GM19468 (cell line): ENCODE results near the gene ADH5.
"Not testable (repeated sequence)": the region's sequence is repeated elsewhere in the genome, so short reads cannot be mapped to it uniquely, and the experiment has no call there.

Experiments used
- ATAC-seq: cut with Tn5 transposase; IDR thresholded peaks from one replicate; pipeline ENCODE4 v1.9.1; 2021; ENCODE audit warnings: mild to moderate bottlenecking, moderate library complexity, moderate number of reproducible peaks; ENCODE audit not compliant: unreplicated experiment; ENCODE audit errors: extremely low read depth

Gene ADH5

DNA sequence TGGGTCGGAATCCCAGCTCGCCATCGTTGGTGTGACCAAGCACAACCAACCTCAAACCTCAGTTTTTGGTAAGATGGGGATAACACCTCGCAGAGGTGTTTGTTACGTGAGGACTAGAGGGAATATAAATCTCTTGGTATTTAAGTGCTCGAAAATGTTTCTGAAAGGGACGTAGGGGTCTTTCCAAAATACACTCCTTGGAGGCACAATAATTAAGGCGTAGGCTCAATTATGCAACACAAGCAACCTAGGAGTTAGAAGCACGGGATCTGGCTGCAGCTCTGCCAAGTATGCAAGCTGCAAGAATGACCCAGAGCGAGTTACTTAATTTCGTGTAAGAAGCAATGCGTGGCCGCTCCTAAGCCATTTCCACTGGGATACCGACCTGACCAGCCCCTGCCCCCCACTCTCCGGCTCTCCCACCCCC, 552 bp downstream of the ADH5 start:
- no peak for ATAC-seq

DNA sequence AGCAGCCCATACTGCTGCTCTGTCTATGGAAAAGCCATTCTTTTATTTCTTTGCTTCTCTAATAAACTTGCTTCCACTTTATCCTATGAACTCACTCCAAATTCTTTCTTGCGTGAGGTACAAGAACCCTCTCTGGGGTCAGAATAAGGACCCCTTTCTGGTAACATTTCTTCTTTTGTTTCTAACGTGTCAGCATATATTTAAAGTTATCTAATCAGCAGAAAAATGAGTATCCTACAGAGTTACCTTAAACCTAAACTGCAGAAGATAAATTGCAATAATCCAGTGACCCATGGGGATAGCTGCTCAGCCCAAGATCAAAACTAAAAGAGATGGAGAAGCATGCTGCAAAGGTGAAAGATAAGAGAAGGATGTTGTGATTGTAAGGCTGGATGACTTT, 4.0 kb downstream of the ADH5 start:
- ATAC-seq: no peak

DNA sequence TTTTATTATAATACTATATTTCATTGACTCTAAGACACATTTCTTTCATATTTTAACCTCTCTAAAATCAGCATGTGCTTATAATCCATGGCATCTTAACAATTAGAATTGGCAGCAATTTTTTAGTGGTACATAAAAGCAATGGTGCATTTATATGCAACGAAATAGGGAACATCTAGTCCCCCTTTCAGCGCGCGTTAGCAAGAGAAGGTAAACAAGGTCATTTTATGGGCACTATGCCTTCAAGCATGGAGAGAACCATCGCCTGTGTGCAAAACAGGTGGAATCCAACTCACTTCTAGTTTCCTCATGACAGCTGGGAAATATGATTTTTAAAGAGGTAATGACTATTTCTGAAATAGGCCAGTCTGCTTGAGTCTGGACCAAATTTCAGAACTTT, 6.4 kb downstream of the ADH5 start:
- ATAC-seq: no peak

DNA sequence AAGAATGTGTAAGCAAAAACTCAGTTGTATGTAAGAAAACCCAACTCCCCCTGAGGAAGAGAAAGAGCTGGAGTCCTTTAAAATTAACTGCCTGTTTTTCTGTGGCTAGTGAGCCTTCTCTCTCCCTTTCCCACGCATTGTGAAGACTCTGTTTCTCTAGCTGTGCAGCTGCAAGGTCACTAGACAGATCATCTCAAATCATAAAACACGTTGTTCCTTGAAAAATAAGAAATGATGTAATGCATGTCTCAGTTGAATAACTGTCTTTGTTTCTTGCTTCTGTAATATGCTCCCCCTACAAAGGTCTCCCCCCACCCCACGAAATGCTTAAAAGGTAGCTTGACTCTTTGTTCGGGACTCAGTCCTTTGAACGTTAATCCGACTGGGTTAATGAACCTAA, 7.7 kb downstream of the ADH5 start:
- ATAC-seq: not testable (repeated sequence)

DNA sequence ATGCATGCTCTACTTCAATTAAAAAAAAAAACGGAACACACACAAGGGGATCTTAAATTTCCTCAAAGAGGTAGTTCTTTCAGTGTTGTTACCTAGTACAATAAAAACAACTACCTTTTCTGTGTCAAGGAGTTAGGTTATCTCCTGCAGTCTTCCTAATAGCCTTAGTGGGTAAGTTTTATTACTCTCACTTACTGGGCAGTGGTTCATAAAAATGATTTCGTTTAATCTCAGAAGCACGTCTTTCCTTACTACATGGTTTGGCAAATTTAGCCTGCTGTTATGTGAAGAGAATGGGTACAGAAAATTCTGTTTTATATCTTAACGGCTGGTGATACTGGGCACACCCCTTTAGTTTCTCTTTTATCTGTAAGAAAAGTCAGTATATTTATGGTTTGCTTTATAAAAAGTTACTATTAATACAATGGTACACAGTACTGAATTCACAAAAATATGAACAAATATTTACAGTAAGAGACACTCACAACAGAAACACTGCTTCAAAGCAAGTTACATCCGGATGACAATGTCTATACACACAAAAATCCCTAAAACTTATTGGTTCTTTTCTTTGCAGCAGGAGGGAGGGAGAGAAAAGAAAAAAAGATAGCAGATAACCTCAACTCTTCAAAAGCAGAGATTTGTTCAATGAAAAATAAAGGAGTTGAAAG, 8.8 kb downstream of the ADH5 start:
- no peak for ATAC-seq

DNA sequence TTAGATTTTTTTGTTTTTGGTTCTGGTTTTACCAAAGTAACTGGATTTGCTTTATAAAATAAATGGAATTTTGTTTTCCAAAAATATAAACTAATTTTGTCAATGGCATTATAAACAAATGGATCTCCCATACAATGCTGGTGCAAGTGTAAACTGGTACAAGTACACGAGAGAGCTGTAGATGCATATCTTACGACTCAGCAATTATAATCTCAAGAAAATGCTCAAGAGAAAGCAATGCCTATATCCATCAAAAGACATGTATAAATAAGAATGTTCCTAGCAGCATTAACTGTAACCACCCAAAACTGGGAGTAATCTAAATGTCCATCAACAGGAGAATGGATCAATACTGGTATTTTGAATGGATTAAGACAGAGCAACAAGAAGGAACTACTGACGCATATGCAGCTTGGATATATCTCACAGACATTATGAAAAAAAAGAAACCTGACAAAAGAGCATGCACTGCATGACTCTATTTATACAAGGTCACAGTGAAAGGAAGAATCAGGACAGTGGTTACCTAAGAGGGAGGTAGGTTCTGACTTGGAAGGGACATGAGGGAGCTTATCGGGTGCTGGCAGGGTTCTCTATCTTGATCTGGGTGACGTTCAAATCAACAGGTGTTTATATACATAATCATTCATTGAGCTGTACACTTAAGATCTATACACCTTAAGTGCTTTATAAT, 9.5 kb downstream of the ADH5 start:
- ATAC-seq: no peak

DNA sequence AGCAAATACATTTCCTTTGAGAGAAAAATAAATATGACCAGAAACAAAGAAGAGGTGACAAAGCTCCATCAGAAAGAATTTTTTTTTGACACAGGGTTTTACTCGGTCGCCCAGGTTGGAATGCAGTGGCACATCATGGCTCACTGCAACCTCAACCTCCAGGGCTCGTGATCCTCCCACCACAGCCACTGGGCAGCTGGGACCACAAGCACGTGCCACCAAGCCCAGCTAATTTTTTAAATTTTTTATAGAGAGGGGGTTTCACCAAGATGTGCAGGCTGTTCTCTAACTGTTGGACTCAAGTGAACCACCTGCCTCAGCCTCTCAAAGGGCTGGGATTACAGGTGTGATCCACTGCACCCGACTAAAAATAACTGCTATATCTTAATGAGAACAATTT, 10.3 kb downstream of the ADH5 start:
- ATAC-seq: no peak

DNA sequence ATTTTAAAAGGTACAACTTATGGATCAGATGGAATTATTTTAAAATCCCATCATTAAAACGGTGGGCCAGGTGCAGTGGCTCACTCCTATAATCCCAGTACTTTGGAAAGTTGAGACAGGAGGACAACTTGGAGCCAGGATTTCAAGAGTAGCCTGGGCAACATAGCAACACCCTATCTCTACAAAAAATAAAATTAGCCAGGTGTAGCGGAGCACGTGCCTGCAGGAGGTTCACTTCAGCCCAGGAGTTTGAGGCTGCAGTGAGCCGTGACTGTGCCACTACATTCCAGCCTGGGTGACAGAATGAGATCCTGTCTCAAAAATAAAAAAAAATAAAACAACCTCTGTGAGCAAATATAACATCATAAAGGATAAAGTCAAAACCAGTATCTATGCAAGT, 11.4 kb downstream of the ADH5 start:
- no peak for ATAC-seq

DNA sequence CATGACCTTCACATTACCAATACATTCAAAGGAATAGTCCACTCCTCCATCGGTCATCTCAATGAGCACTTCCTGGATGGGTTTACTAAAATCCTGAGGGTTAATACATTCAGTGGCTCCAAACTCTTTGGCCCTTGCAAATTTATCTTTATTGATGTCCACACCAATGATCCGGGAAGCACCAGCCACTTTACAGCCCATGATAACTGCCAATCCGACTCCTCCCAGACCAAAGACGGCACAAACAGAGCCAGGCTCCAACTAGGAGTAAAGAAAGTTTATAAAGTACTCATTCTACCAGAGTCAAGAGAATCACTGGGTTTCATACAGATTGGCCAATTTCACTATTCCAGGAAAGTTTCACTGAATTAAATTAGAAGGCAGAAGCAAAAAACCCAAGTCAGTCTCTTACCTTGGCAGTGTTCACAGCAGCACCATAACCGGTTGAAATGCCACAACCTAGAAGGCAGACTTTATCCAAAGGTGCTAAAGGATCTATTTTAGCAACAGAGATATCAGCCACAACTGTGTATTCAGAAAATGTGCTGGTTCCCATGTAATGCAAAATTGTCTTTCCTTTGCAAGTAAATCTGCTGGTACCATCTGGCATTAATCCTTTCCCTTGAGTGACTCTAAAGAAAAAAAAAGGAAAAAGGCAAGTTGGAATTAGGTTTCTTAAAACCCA, 12.2 kb downstream of the ADH5 start:
- ATAC-seq: no peak

DNA sequence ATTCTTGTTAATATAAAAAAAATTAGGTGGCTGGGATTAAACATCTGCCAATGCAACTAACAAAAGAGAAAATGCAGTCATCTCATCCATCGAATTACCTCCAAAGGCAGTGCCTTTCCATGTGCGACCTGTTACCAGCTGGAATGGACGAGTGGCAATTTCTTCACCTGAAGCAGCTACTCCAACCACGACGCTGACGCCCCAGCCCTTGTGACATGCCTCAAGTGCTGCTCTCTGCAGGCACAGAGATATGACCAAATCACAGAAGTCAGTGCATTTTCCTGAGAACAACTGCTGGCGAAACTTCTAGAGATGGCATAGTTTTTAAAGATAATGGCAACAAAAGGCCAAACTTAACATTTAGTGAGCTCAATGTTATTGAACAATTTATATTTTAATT, 13.8 kb downstream of the ADH5 start:
- ATAC-seq: no peak

DNA sequence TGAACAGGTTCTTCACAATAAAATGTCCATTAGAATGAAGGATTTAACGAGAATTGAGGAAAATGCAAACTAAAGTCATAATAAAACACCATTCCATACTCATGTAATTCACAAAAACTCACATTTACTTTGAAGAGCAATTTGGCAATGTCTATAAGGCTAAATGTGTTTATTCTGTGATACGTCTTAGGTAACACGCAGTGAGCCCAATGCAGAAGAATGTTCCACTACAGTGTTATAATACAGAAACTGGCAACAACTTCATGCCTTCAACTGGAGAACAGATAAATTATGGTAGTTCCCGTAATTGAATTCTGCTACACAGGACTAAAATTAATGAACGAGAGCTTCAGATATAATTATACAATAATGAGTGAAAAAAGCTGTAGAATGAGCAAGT, 17.4 kb downstream of the ADH5 start:
- ATAC-seq: no peak

DNA sequence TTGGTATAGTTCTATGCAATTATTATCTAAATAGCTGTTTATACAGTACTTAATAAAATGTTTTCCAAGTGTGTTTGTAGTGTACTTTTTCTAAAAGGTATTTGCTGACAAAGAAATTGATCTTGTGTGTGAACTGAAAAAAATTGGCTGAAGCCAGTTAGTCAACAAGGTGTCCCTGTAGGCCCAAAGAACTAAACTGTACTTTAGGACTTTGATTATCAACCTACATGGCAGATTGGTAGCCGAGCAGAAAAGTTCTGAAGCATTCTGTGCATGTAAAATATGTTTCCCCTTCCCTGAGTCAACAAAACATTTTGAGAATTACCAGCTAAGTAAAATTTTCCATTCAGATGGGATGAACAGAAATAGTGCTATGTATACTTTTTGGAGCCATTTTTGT, 21.0 kb downstream of the ADH5 start:
- no peak for ATAC-seq

DNA sequence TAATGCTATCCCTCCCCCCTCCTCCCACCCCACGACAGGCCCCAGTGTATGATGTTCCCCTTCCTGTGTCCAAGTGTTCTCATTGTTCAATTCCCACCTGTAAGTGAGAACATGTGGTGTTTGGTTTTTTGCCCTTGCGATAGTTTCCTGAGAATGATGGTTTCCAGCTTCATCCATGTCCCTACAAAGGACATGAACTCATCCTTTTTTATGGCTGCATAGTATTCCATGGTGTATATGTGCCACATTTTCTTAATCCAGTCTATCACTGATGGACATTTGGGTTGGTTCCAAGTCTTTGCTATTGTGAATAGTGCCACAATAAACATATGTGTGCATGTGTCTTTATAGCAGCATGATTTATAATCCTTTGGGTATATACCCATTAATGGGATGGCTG, 23.1 kb downstream of the ADH5 start:
- not testable (repeated sequence) for ATAC-seq

DNA sequence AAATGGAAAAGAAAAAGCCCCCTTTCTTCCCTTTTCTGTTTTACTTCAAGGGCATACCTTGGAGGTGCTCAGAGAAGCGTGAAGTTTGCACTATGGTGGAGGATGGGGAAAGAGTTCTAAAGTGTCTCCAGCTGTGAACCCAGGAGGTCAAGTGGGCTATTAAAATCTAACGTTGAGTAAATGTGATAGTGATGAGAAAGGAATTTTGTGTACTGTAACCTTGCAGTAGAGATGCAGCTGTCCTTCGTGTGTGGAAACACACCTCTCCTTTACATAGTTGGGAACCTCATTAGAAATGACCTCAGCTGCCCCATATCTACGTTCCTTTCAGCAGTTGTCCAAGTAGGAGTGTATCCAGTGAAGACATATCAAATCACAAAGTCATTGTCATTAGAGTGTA, 26.5 kb downstream of the ADH5 start:
- ATAC-seq: no peak

DNA sequence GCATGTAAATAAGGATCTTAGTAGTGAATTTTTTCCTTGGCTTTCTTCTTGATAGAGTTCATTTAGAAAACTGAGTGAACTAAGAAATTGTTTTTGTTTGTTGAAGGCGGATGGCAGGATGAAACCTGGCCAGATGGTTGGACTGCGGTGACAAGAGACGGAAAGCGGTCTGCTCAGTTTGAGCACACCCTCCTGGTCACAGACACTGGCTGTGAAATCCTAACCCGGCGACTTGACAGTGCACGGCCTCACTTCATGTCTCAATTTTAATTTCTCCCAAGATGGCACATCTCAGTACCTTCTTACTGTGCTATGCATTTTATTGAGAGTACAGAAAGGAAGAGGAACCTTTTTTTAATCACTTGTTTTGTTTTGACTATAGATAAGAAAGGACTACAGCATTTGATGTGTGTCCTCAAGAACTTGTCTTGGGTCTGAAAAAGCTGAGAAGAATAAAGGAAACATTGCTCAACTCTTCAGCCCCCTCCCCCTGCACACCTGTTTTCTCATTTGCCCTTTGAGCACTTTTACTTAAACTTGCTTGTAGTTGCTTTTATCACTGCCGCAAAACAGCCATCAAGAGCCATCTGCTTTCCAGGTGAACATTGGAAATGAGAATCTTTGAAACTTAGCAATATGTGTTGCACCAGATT, 27.4 kb downstream of the ADH5 start:
- no peak for ATAC-seq

DNA sequence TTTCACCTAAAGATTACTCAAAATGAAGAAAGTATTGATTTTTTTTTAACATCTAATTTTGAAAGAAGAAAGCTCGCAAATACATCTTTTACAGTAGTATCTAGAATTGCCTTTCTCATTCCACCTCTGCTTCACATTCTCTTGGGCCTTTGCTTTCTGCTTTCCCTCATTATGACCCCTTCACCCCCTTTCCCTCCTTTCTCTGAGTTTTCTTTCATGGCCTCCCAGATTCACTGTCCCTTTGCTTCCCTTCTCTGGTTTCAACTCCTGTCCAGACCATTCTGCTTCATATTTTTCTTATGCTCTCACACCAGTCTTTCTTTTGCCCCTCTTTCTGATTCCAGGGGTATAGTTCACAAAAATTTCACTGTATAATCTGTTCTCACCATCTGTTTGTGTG, 29.0 kb downstream of the ADH5 start:
- no peak for ATAC-seq

DNA sequence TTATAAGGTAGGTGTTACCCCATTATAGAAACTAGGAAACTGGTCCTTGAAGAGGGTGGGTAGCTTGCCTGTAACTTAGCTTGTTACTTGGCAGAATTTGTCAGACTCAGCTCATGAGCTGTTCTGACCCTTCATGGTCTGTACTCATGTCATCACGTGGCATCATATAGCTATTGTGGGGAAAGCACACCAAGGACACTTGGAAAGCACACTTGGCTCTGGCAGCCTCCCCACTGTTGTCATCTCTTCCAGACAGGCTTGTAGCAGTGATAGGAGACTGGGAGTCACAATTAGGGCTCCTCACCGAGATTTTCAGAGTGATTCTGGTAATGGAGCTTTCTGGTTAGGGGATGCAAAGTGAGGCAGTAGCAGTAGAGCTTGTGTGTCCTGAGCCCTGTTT, 30.4 kb downstream of the ADH5 start:
- no peak for ATAC-seq

DNA sequence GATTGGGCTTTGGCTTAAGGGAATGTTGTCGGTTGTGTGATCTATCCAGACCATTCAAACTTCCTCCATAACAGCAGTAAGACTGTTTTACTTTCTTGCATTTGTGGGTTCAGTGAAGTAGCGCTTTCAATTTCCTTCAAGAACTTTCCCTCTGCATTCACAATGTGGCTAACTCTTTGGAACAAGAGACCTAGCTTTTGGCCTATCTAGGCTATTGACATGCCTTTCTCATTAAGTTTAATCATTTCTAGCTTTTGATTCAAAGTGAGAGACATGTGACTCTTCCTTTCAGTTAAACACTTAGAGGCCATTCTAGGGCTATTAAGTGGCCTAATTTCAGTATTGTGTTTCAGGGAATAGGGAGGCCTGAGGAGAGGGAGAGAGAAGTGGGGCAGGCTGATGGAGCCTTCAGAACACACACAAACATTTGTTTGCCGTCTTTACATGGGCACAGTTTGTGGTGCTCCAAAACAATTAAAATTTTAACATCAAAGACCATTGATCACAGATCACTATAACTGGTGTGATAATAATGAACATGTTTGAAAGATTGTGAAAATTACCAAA, 34.1 kb downstream of the ADH5 start:
- no peak for ATAC-seq

DNA sequence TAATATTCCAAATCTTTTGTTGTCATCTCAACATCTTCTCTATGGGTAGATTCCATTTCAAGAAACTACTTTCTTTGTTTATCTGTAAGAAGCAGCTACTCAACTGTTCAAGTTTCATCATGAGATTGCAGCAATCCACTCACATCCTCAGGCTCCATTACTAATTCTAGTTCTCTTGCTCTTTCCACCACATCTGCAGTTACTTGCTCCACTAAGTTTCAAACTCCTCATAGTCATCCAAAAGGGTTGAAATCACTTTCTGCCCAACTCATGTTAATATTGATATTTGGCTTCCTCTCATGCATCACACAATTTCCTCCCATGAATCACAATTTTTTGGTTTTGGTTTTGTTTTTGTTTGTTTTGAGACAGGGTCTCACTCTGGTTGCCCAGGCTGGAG, 35.7 kb downstream of the ADH5 start:
- ATAC-seq: no peak

DNA sequence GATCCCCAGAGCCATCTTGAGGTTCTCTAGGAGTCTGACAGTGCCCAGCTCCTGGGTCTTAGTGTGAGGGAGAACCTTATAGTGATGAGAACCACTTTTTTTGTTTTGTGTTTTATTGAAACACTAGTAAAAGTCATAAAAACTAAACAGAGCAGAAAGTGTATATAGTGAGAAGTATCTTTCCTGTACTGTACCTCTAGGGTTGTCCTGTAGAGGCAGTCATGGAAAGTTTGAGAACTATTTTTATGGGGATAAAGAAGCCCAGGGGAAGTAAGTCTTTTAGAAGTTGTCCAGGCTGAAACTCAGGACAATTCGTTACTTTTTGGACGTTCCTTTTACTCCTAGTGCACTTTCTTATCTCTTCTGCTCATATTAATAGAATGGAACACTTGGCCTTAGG, 40.9 kb downstream of the ADH5 start:
- ATAC-seq: no peak

DNA sequence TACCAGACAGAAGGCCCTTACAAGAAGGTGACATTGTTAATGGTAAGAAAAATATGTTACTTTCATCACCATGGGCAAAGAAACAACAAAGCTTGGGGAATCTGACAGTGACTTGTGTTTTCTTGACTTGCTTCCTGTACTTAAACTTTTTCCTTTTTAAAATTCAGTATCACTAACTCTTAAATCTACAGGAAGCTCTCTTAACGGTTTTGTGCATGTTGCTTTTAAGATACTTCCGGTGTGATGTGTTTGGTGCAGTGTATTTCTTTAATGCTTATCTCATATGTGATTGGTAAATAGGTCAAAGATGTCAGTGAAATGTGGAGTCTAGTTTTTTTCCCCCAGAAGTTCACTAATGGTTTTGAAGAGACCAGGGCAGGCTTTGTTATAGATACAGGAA, 45.2 kb downstream of the ADH5 start:
- no peak for ATAC-seq
